Ovary (tissue), 3 donors: Measurements from ENCODE around the gene LAD1.
A peak's percentile ranks its signal among the peaks of the same experiment; 100 is the strongest.

Source experiments
- CTCF ChIP-seq, 3 donors: fragments of 450-650 bp in 2 of 3; fragments of 200-600 bp in 1 of 3; IDR thresholded peaks; one replicate each; pipeline versions ENCODE4 v1.5.1 to v1.8.0; 2016 to 2022; ENCODE audit warnings: antibody characterized with exemption in 3 of 3, mild to moderate bottlenecking in 1 of 3
- EP300 ChIP-seq: sonication (generic); formaldehyde crosslinking; IDR thresholded peaks from one replicate; pipeline ENCODE4 v1.6.1; 2017; ENCODE audit warnings: antibody characterized with exemption
- POLR2A ChIP-seq: fragments of 450-650 bp; IDR thresholded peaks from one replicate; pipeline ENCODE4 v1.6.1; 2017; ENCODE audit warnings: antibody characterized with exemption, mild to moderate bottlenecking, moderate library complexity
- donor health status: DM: no; HTN: no; CAD: no.

DNA sequence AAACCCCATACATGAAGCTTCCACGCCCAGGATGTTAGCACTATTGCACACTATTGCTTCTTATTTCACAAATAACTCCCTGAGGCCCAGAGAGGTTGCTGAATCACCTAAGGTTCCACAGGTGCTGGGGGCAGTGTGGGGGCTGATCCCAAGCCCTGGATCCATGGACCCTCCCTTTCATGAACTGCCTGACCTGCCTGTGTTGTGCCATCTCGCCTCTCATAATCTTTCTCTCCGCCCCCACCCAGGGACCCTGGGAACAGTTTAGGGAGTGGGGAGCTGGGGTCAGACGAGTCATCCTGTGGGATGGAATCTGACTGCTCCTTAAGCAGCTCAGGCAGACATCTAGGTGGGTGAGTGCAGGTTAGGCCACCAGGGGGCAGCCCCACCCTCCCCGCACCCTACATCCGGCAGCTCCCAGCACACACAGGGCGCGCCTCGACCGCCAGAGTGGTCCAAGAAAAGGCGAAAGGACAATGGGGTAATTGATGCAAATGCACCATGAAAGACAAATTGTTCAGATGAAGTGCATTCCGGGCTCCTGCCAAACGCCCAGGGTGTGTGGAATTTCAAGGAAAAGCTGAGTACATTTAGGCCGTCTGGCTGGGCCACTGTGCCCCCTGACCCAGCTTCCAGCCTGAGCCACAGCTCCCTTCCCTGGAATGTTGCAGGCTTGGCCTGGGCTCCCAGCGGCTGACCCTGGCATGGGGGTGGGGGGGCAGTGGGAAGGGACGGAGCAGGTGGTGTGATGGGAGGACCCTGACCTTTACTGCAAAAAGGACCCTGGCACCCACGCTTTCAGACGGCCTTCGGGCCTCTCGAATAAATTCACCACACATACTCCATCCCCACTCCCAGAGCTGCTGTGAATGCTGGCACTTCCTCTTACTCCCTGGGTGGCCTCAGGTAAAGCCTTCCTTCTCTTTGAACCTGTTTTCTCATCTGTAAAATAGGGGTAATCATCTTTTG lies 49.1 kb upstream of the LAD1 start:
- TF ChIP-seq CTCF (IDR thresholded peaks at IDR 0.05) (peak; percentile 25 to 56 (median 50)), POLR2A (no peak), EP300 (no peak)
